Measurements from ENCODE around the gene ARHGAP18. TPM values are rescaled to one million over a fixed set of nuclear protein-coding genes. Genes with fewer than 3 reads are reported as not detected.

The ARHGAP18 gene
- total RNA-seq, 4 donors from 2014 or later: 5.1 to 12.7 (median 7.7) TPM

- TF ChIP-seq CTCF (IDR thresholded peaks at IDR 0.05): no peak
- TF ChIP-seq POLR2A (IDR thresholded peaks at IDR 0.05): no peak
- WGBS, 2 donors: 60 to 66% methylated on average over 7 of the region's 7 CpGs
- no peak overlapping the region for H3K4me3 ChIP-seq (ENCODE audit: low read depth, poor library complexity, severe bottlenecking)
- no peak for DNase-seq (ENCODE audit: low spot score in 2 of 2)
- intact Hi-C loops (cut with DNase I; ENCODE audit: low total_unique reads): no loop called here
These were observed 22.9 kb downstream of the ARHGAP18 start for GRCh38 chr6:129686941-129687627.

- intact Hi-C loops (cut with DNase I; ENCODE audit: low total_unique reads): no loop called here
- WGBS, 2 donors: 76 to 81% methylated on average over 5 of the region's 5 CpGs
- TF ChIP-seq CTCF (IDR thresholded peaks at IDR 0.05) (no peak), POLR2A (IDR thresholded peaks at IDR 0.05) (no peak)
- H3K4me3 ChIP-seq (ENCODE audit: low read depth, poor library complexity, severe bottlenecking): no peak overlapping the region
- DNase-seq (ENCODE audit: low spot score in 2 of 2): no peak
These were observed 24.3 kb downstream of the ARHGAP18 start for GRCh38 chr6:129685662-129686031.

- WGBS, 2 donors: 89 to 91% methylated on average over 8 of the region's 8 CpGs
These were observed 24.9 kb downstream of the ARHGAP18 start for GRCh38 chr6:129684903-129685661.

DNA sequence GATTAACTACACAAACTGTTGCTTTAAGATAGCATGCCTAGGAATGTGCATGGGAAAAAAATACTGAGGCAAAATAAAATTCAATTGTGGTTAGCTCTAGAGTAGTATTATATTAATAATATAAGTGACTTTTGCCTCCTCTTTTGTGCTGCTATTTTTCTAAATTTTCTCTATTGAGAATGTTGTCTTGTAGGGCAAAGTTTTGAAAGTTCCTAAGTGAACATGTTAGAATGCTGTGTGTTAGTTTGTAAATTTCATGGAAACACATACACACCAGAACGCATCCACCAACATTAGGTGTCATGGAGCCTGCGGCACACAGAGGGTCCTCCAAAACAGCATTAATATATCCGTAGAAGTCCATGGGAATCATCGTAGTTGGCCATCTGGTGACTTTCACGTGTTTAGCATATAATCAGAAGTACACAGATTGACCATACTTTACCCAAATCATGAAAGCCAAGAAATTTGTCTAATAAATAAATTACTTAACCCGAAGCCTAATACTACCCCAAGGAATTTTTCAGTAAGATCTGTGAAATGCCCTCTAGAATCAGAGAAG, 25.6 kb downstream of the ARHGAP18 start:
- intact Hi-C loops (cut with DNase I; ENCODE audit: low total_unique reads): no loop called here
- DNase-seq (ENCODE audit: low spot score in 2 of 2): no peak
- 87 to 88% methylated on average over 6 of the region's 6 CpGs for WGBS, 2 donors
- TF ChIP-seq POLR2A (IDR thresholded peaks at IDR 0.05) (no peak), CTCF (IDR thresholded peaks at IDR 0.05) (no peak)
- H3K4me3 ChIP-seq (ENCODE audit: low read depth, poor library complexity, severe bottlenecking): no peak overlapping the region

More at GRCh38 chr6:129684903-129685661, 24.9 kb downstream of the ARHGAP18 start:
- TF ChIP-seq POLR2A (IDR thresholded peaks at IDR 0.05) (no peak), CTCF (IDR thresholded peaks at IDR 0.05) (no peak)
- H3K4me3 ChIP-seq (ENCODE audit: low read depth, poor library complexity, severe bottlenecking): no peak overlapping the region
- no peak for DNase-seq (ENCODE audit: low spot score in 2 of 2)
- intact Hi-C loops (cut with DNase I; ENCODE audit: low total_unique reads): no loop called here

DNA sequence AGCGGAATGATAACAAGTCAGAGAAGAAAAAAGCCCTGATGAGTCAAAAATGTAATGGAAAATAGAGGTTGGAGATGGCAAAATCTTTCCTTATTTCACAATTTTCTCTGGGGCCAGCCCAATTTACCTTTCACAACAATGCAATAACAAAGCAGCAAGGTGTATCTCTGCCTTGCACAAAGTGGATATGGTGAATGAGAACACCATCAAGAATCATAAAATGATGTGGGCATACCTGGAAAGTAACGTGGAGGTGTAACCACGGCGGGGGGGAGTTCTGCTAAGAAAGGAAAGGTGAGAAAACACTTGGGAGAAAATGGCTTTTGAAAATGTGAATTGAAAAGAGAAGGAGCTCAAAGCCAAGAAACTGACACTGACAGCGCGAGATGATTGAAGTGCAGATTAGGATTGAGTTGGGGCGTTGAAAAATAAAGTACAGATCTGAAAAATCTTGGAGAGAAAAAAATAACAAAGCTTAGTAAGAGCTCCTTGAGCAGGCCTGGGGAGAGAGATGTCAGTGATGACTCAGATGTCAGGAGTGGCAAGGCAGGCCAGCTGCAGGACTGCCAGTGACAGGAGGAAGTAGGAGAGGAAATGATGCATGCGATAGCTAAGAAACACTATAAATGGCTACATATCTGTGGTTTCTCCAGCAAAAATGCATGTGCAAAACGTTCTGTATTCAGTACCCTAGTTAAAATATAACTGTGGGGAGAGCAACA, 26.2 kb downstream of the ARHGAP18 start:
- TF ChIP-seq CTCF (IDR thresholded peaks at IDR 0.05) (no peak), POLR2A (IDR thresholded peaks at IDR 0.05) (no peak)
- intact Hi-C loops (cut with DNase I; ENCODE audit: low total_unique reads): no loop called here
- peak; percentile 84 to 92 for DNase-seq (ENCODE audit: low spot score in 2 of 2)
- no peak overlapping the region for H3K4me3 ChIP-seq (ENCODE audit: low read depth, poor library complexity, severe bottlenecking)
- WGBS, 2 donors: 15 to 24% methylated on average over 9 of the region's 9 CpGs

Measured in lower leg skin (tissue), 4 donors.